Suprapubic skin (tissue), 4 donors: ENCODE measurements around the gene SLC35E1.

ENCODE experiments used
- EP300 ChIP-seq: sonication (generic); formaldehyde crosslinking; IDR thresholded peaks from one replicate; pipeline ENCODE4 v1.6.1; 2017; ENCODE audit warnings: antibody characterized with exemption
- POLR2A ChIP-seq, 2 donors: fragments of 450-650 bp; IDR thresholded peaks; one replicate each; pipeline ENCODE4 v1.6.1; 2017; ENCODE audit warnings: antibody characterized with exemption in 2 of 2, mild to moderate bottlenecking in 2 of 2, moderate library complexity in 2 of 2
- POLR2AphosphoS5 ChIP-seq, 3 donors: sonication (generic); formaldehyde crosslinking; IDR thresholded peaks; one replicate each; pipeline ENCODE4 v1.6.1; 2017; ENCODE audit warnings: antibody characterized with exemption in 3 of 3
- TF ChIP-seq, protein P1 (sequence below), 2 donors: fragments of 200-600 bp in 1 of 2; fragments of 450-650 bp in 1 of 2; sonication (generic) in 1 of 2; IDR thresholded peaks; one replicate each; pipeline ENCODE4 v1.5.1; 2016 to 2019; ENCODE audit warnings: antibody characterized with exemption in 2 of 2, mild to moderate bottlenecking in 1 of 2, moderate library complexity in 1 of 2

DNA sequence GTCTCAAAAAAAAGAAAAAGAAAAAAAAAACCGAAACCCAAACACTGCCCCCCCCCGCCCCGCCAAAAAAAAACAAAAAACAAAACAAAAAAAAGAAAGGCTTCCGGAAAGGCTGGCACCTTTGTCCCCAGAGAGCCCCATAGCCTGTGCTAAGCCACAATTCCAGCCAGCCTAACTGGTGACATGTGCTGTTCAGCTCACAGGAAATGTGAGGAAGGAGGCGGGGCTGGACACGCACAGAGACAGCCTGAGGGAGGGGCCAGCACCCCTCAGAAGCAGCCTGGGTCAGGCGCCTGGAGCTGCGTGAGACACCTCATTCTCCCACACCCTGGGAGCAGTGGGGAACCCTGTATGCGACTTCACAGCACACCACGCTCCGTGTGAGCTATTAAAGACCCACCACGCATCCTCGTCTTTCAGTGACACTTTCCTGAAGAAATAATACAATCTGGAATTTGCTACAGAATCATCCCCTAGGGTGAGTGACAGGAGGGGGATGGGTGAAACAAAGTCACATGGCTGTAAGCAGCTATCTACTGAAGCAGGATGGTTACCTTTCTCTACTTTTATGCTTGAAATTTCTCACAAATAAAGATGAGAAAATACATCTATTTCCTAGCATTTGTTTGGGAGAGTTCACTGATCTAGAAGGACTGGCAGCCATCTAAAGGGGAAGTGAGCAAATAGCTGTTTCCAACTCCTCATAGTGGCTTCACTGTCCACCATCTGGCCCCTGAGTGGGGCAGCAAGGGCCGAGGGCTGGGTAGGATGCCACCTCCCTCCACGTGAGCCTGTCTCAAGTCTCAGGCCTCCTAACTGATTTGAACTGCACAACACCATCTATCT is 12.3 kb upstream of the SLC35E1 start:
- TF ChIP-seq, protein P1, sequence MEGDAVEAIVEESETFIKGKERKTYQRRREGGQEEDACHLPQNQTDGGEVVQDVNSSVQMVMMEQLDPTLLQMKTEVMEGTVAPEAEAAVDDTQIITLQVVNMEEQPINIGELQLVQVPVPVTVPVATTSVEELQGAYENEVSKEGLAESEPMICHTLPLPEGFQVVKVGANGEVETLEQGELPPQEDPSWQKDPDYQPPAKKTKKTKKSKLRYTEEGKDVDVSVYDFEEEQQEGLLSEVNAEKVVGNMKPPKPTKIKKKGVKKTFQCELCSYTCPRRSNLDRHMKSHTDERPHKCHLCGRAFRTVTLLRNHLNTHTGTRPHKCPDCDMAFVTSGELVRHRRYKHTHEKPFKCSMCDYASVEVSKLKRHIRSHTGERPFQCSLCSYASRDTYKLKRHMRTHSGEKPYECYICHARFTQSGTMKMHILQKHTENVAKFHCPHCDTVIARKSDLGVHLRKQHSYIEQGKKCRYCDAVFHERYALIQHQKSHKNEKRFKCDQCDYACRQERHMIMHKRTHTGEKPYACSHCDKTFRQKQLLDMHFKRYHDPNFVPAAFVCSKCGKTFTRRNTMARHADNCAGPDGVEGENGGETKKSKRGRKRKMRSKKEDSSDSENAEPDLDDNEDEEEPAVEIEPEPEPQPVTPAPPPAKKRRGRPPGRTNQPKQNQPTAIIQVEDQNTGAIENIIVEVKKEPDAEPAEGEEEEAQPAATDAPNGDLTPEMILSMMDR (IDR thresholded peaks at IDR 0.05), result no peak
- TF ChIP-seq POLR2AphosphoS5 (IDR thresholded peaks at IDR 0.05) (no peak), POLR2A (IDR thresholded peaks at IDR 0.05) (no peak), EP300 (no peak)
